ENCODE data around the gene RRAS. TPM values are rescaled to one million over a fixed set of nuclear protein-coding genes. Genes with fewer than 3 reads are reported as not detected.

RRAS gene
- total and polyA plus RNA-seq, 7 donors: 22.6 to 57.0 (median 48.4) TPM

DNA sequence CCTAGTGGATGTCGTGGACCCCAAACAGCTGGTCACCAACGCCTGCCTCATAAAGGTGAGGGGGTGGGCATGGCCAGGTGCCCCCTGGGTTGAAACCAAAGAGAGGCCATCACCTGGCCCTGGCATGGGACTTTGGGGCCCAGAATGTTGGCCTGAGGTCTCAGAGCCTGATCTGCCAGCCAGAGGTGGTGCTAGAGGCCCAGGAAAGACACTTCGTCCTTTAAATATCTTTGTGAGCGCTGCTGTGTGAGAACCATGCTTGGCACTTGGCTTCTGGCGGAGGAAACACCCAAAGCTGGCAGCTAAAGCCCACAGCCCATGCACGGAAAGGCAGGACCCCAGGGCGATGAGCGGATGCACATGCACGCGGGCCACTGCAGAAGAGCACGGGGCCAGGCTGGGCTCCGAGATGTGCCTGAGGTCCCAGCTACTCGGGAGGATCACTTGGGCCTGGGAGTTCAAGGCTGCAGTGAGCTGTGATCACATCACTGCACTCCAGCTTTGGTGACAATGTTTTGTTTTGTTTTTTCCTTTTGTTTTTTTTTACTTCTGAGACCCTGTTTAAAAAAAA, 45.1 kb upstream of the RRAS start:
- no peak for DNase-seq
- TF ChIP-seq CTCF (IDR thresholded peaks at IDR 0.05): no peak
- no peak overlapping the region for H3K27ac ChIP-seq
- intact Hi-C loops (cut with DNase I): loop anchor here in 1 of 2 donors (5.0 to 10.0 kb wide), 2 partner anchors 77 to 120 kb away; partner anchors contain the start of gene TSKS
- ATAC-seq: no peak
- 68 to 76% (median 75%) methylated on average over 13 of the region's 13 CpGs for WGBS, 3 donors
- peaks cover 24% of the 10 kb centered on the region for H3K4me1 ChIP-seq
- no peaks in the 10 kb centered on the region for H3K9me3 ChIP-seq
- peaks cover 0 to 5% (median 0%) of the 10 kb centered on the region in 3 donors for H3K27me3 ChIP-seq (ENCODE audit: insufficient read depth in 3 of 3, low read length in 2 of 3)
- H3K36me3 ChIP-seq (ENCODE audit: insufficient read depth in 1 of 2, low read depth in 1 of 2): peaks cover 5 to 77% of the 10 kb centered on the region in 2 donors
- no peak overlapping the region for H3K4me3 ChIP-seq

DNA sequence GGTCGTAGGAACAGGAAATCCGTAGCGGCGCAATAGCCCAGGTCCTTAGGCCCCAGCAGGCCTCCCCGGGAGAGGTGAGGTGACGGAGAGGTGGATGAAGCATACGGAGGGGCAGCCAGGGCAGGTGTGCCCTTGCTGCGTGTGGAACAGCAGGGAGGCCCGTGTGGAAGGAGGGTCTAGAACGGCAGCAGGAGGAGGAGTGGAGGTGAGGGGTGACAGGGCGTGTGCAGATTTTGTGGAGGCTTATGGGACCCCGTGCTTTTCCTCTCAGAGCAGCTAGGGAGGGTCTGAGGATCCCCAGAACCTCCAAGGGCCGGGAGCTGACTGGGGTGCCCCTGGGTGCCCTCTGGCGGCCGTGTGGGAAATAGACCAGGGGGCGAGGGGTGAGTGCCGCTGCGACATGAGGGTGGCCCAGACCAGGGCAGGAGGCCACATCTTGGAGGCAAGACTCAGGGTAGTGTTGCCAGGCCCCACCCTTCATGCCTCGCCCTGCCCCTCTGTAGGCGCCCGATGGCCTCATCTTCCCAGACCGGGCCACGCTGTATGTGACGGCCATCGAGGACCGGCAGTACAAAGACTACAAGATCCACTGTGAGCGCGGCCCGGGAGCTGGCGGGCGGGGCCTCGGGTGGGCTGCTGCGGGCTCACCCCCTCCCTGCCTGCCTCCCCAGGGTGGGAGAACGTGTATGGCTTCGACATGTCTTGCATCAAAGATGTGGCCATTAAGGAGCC, 44.5 kb upstream of the RRAS start:
- Histone ChIP-seq H3K9me3 (no peaks in the 10 kb centered on the region), H3K4me3 (no peak overlapping the region), H3K27ac (no peak overlapping the region), H3K4me1 (peaks cover 18% of the 10 kb centered on the region), H3K27me3 (ENCODE audit: insufficient read depth in 3 of 3, low read length in 2 of 3) (peaks cover 0 to under 1% (median 0%) of the 10 kb centered on the region in 3 donors), H3K36me3 (ENCODE audit: insufficient read depth in 1 of 2, low read depth in 1 of 2) (peaks cover 5 to 77% of the 10 kb centered on the region in 2 donors)
- ATAC-seq (no peak), DNase-seq (peak in 1 of 2 donors; percentile 41)
- peak; percentile 25 for TF ChIP-seq CTCF (IDR thresholded peaks at IDR 0.05)
- intact Hi-C loops (cut with DNase I): loop anchor here in 1 of 2 donors (5.0 to 10.0 kb wide), 2 partner anchors 78 to 120 kb away; partner anchors contain the start of gene TSKS
- WGBS, 3 donors: 83 to 84% (median 84%) methylated on average over 32 to 35 of the region's 35 CpGs

GRCh38 chr19:49683814-49684250, 43.9 kb upstream of the RRAS start:
- H3K36me3 ChIP-seq (ENCODE audit: insufficient read depth in 1 of 2, low read depth in 1 of 2): peaks cover 5 to 77% of the 10 kb centered on the region in 2 donors
- DNase-seq: no peak

DNA sequence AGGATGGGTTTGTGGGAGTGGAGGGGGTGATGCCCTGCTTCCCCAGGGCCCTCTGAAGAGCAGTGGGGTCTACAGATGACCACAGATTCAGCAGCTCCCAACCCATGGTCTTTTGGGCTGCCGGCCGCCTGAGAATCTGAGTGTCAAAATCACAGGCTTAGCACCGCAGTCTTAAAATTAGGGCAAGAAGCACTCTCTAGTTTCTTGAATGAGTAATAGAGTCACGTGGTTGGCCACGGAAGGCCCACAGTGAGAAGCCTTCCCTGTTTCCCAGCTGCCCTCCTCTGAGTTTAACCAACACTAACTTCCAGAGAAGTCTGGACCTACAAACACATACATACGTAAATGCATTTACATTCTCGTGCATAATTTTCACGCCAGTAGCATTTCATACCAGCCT, 42.3 kb upstream of the RRAS start:
- no peak for ATAC-seq
- WGBS, 3 donors: 76 to 91% (median 78%) methylated on average over 8 of the region's 8 CpGs
- no peak for DNase-seq
- peaks cover 5 to 70% of the 10 kb centered on the region in 2 donors for H3K36me3 ChIP-seq (ENCODE audit: insufficient read depth in 1 of 2, low read depth in 1 of 2)
- no peaks in the 10 kb centered on the region for H3K9me3 ChIP-seq
- H3K4me1 ChIP-seq: peaks cover 31% of the 10 kb centered on the region
- TF ChIP-seq CTCF (IDR thresholded peaks at IDR 0.05): no peak
- H3K27ac ChIP-seq: peak overlapping the region; percentile 36
- H3K4me3 ChIP-seq: no peak overlapping the region
- intact Hi-C loops (cut with DNase I): loop anchor here in 1 of 2 donors (5.0 to 10.0 kb wide), 2 partner anchors 80 to 123 kb away; partner anchors contain the start of gene TSKS
- no peaks in the 10 kb centered on the region for H3K27me3 ChIP-seq (ENCODE audit: insufficient read depth in 3 of 3, low read length in 2 of 3)

More at GRCh38 chr19:49683814-49684250, 43.9 kb upstream of the RRAS start:
- no peak for ATAC-seq
- Histone ChIP-seq H3K27ac (no peak overlapping the region), H3K4me3 (no peak overlapping the region), H3K4me1 (peaks cover 23% of the 10 kb centered on the region), H3K9me3 (no peaks in the 10 kb centered on the region), H3K27me3 (ENCODE audit: insufficient read depth in 3 of 3, low read length in 2 of 3) (no peaks in the 10 kb centered on the region)
- WGBS, 3 donors: 90 to 95% (median 92%) methylated on average over 18 of the region's 18 CpGs
- intact Hi-C loops (cut with DNase I): loop anchor here in 1 of 2 donors (5.0 to 10.0 kb wide), 2 partner anchors 78 to 121 kb away; partner anchors contain the start of gene TSKS
- no peak for TF ChIP-seq CTCF (IDR thresholded peaks at IDR 0.05)
